Right hindlimb (tissue), 1 donor: ENCODE results near the gene CRYAA.
"Not testable (repeated sequence)": the region's sequence is repeated elsewhere in the genome, so short reads cannot be mapped to it uniquely, and the experiment has no call there.

Experiments
- DNase-seq: peaks from one replicate; pipeline ENCODE4 v3.0.0-alpha.2; 2018

The CRYAA gene

GRCh38 chr21:43168708-43169107 is at the start of gene CRYAA:
TSS of gene CRYAA (plus strand) at chr21:43169008. CDS start at chr21:43169100, 92 bp downstream.
- not testable (repeated sequence) for DNase-seq

- DNase-seq = not testable (repeated sequence)
Observed at GRCh38 chr21:43130094-43130493, 38.7 kb upstream of the CRYAA start.

- DNase-seq = not testable (repeated sequence)
Observed at GRCh38 chr21:43134520-43134919, 34.3 kb upstream of the CRYAA start.

- not testable (repeated sequence) for DNase-seq
Observed at GRCh38 chr21:43138944-43139343, 29.9 kb upstream of the CRYAA start.

GRCh38 chr21:43141407-43141806 is 27.4 kb upstream of the CRYAA start:
- DNase-seq = not testable (repeated sequence)

- DNase-seq = not testable (repeated sequence)
Observed at GRCh38 chr21:43146637-43147036, 22.2 kb upstream of the CRYAA start.

- DNase-seq = not testable (repeated sequence)
Observed at GRCh38 chr21:43147999-43148398, 20.8 kb upstream of the CRYAA start.

GRCh38 chr21:43149344-43149743 is 19.5 kb upstream of the CRYAA start:
- not testable (repeated sequence) for DNase-seq

- not testable (repeated sequence) for DNase-seq
Observed at GRCh38 chr21:43153601-43154000, 15.2 kb upstream of the CRYAA start.

- not testable (repeated sequence) for DNase-seq
Observed at GRCh38 chr21:43159279-43160175, 9.3 kb upstream of the CRYAA start.

- not testable (repeated sequence) for DNase-seq
Observed at GRCh38 chr21:43161826-43162707, 6.7 kb upstream of the CRYAA start.

GRCh38 chr21:43162708-43163205 is 6.1 kb upstream of the CRYAA start:
- DNase-seq = not testable (repeated sequence)

- DNase-seq = not testable (repeated sequence)
Observed at GRCh38 chr21:43164823-43165222, 4.0 kb upstream of the CRYAA start.

- DNase-seq = not testable (repeated sequence)
Observed at GRCh38 chr21:43165734-43166133, 3.1 kb upstream of the CRYAA start.

- DNase-seq = not testable (repeated sequence)
Observed at GRCh38 chr21:43169230-43169886, 550 bp downstream of the CRYAA start.

- not testable (repeated sequence) for DNase-seq
Observed at GRCh38 chr21:43169891-43170290, 1.1 kb downstream of the CRYAA start.

- not testable (repeated sequence) for DNase-seq
Observed at GRCh38 chr21:43172812-43173211, 4.0 kb downstream of the CRYAA start.

- DNase-seq = not testable (repeated sequence)
Observed at GRCh38 chr21:43173438-43173837, 4.6 kb downstream of the CRYAA start.

- not testable (repeated sequence) for DNase-seq
Observed at GRCh38 chr21:43173930-43174329, 5.1 kb downstream of the CRYAA start.

- DNase-seq = not testable (repeated sequence)
Observed at GRCh38 chr21:43174998-43175397, 6.2 kb downstream of the CRYAA start.

- not testable (repeated sequence) for DNase-seq
Observed at GRCh38 chr21:43176621-43177020, 7.8 kb downstream of the CRYAA start.
